Osteocyte (in vitro differentiated cells): Measurements from ENCODE around the gene ZNF600. TPM values are rescaled to one million over a fixed set of nuclear protein-coding genes. Genes with fewer than 3 reads are reported as not detected.
"Not testable (repeated sequence)": the region's sequence is repeated elsewhere in the genome, so short reads cannot be mapped to it uniquely, and the experiment has no call there.

Experiments
- DNase-seq: peaks from one replicate; pipeline ENCODE4 v3.0.0; 2021; ENCODE audit warnings: mixed read lengths; ENCODE audit not compliant: unreplicated experiment; ENCODE audit errors: extremely low spot score
- H3K27ac Mint-ChIP-seq: one replicate; pipeline ENCODE4 v1.8.0; 2021; ENCODE audit warnings: mild to moderate bottlenecking, mixed read lengths; ENCODE audit not compliant: unreplicated experiment
- H3K27me3 Mint-ChIP-seq: one replicate; pipeline ENCODE4 v1.8.0; 2021; ENCODE audit warnings: mixed read lengths; ENCODE audit not compliant: unreplicated experiment
- H3K36me3 Mint-ChIP-seq: one replicate; pipeline ENCODE4 v1.8.0; 2021; ENCODE audit warnings: mixed read lengths; ENCODE audit not compliant: unreplicated experiment
- H3K4me1 Mint-ChIP-seq: one replicate; pipeline ENCODE4 v1.8.0; 2021; ENCODE audit warnings: mixed read lengths; ENCODE audit not compliant: unreplicated experiment
- H3K4me3 Mint-ChIP-seq: one replicate; pipeline ENCODE4 v1.8.0; 2021; ENCODE audit warnings: mild to moderate bottlenecking, moderate library complexity, mixed read lengths; ENCODE audit not compliant: unreplicated experiment
- H3K9me3 Mint-ChIP-seq: one replicate; pipeline ENCODE4 v1.8.0; 2021; ENCODE audit warnings: mixed read lengths; ENCODE audit not compliant: unreplicated experiment
- CTCF ChIP-seq: fragments of 200-600 bp; sonication (generic); IDR thresholded peaks from 2 replicates; pipeline ENCODE4 v1.5.0; 2021; ENCODE audit warnings: antibody characterized with exemption, mild to moderate bottlenecking, moderate library complexity
- long read RNA-seq: library from polyadenylated mRNA; unstranded; transcript quantifications from one replicate; pipeline ENCODE4 v2.0.0, GENCODE V29; 2021
- total RNA-seq: library from RNA; stranded (reverse); gene quantifications from 2 replicates; pipeline ENCODE4 v1.2.1, GENCODE V29; 2021

Gene ZNF600
- total RNA-seq: 10.2 and 10.8 TPM in 2 replicates
- long read RNA-seq, transcript ZNF600-208 (4 exons, 3,645 nt): major isoform, 13 of 34 reads
- long read RNA-seq, partial matches to known transcripts: 3 of 34 reads
- long read RNA-seq, other reads (novel, unspliced or antisense): 14 of 34 reads

GRCh38 chr19:52786464-52787354 lies at the start of gene ZNF600:
ZNF600 (minus strand) TSS chr19:52786791; CDS start chr19:52778888, 7,903 bp downstream.
- Mint-ChIP-seq H3K4me3 (peak within 1 kb of the TSS; percentile 91), H3K36me3 (peaks cover 11% of the 10 kb centered on the region), H3K4me1 (peaks cover 16% of the 10 kb centered on the region), H3K9me3 (peaks cover 10% of the 10 kb centered on the region), H3K27ac (peak within 1 kb of the TSS; percentile 75)
- peak; percentile 20 for TF ChIP-seq CTCF
- DNase-seq: peak; percentile 86
- not testable (repeated sequence) for H3K27me3 Mint-ChIP-seq

GRCh38 chr19:52834289-52834688 lies 47.7 kb upstream of the ZNF600 start:
- H3K27ac Mint-ChIP-seq, H3K27me3 Mint-ChIP-seq, DNase-seq, H3K4me1 Mint-ChIP-seq, H3K4me3 Mint-ChIP-seq: not testable (repeated sequence)
- H3K36me3 Mint-ChIP-seq: peaks cover 27% of the 10 kb centered on the region
- H3K9me3 Mint-ChIP-seq: peaks cover 36% of the 10 kb centered on the region

- not testable (repeated sequence) for H3K27ac Mint-ChIP-seq, DNase-seq, H3K4me3 Mint-ChIP-seq, H3K4me1 Mint-ChIP-seq, H3K27me3 Mint-ChIP-seq
- Mint-ChIP-seq H3K36me3 (peaks cover 25% of the 10 kb centered on the region), H3K9me3 (peaks cover 34% of the 10 kb centered on the region)
Observed at GRCh38 chr19:52833541-52833940, 47.0 kb upstream of the ZNF600 start.

GRCh38 chr19:52829866-52830265 lies 43.3 kb upstream of the ZNF600 start:
- H3K27ac Mint-ChIP-seq, H3K36me3 Mint-ChIP-seq, H3K27me3 Mint-ChIP-seq, DNase-seq, H3K4me3 Mint-ChIP-seq, H3K4me1 Mint-ChIP-seq: not testable (repeated sequence)
- H3K9me3 Mint-ChIP-seq: peaks cover 12% of the 10 kb centered on the region

- H3K36me3 Mint-ChIP-seq: no peaks in the 10 kb centered on the region
- TF ChIP-seq CTCF: no peak
- no peak overlapping the region for H3K4me3 Mint-ChIP-seq
- peaks cover 4% of the 10 kb centered on the region for H3K4me1 Mint-ChIP-seq
- H3K9me3 Mint-ChIP-seq: no peaks in the 10 kb centered on the region
- H3K27me3 Mint-ChIP-seq: no peaks in the 10 kb centered on the region
- no peak overlapping the region for H3K27ac Mint-ChIP-seq
- DNase-seq: no peak
Observed at GRCh38 chr19:52825765-52826164, 39.2 kb upstream of the ZNF600 start.

GRCh38 chr19:52823676-52824075 lies 37.1 kb upstream of the ZNF600 start:
- H3K27ac Mint-ChIP-seq: no peak overlapping the region
- TF ChIP-seq CTCF: no peak
- peaks cover 9% of the 10 kb centered on the region for H3K4me1 Mint-ChIP-seq
- no peak for DNase-seq
- no peak overlapping the region for H3K4me3 Mint-ChIP-seq
- no peaks in the 10 kb centered on the region for H3K36me3 Mint-ChIP-seq
- no peaks in the 10 kb centered on the region for H3K9me3 Mint-ChIP-seq
- H3K27me3 Mint-ChIP-seq: no peaks in the 10 kb centered on the region

- peak within 1 kb of the TSS; percentile 87 for H3K4me3 Mint-ChIP-seq
- H3K9me3 Mint-ChIP-seq, H3K27me3 Mint-ChIP-seq, H3K4me1 Mint-ChIP-seq: not testable (repeated sequence)
- H3K27ac Mint-ChIP-seq: peak within 1 kb of the TSS; percentile 88
- peaks cover 14% of the 10 kb centered on the region for H3K36me3 Mint-ChIP-seq
- peak; percentile 87 for DNase-seq
Observed at GRCh38 chr19:52821204-52821960, 34.8 kb upstream of the ZNF600 start, which contains the start of gene ZNF28. ZNF28 (minus strand) TSS chr19:52821633; CDS start chr19:52817958, 3,675 bp downstream.

- H3K27ac Mint-ChIP-seq: peak overlapping the region; percentile 88
- H3K27me3 Mint-ChIP-seq, DNase-seq, H3K4me1 Mint-ChIP-seq, H3K9me3 Mint-ChIP-seq: not testable (repeated sequence)
- H3K4me3 Mint-ChIP-seq: peak overlapping the region; percentile 87
- peaks cover 14% of the 10 kb centered on the region for H3K36me3 Mint-ChIP-seq
Observed at GRCh38 chr19:52820472-52821203, 34.0 kb upstream of the ZNF600 start.
